ENCODE data around the gene CASKIN1.

- TF ChIP-seq POLR2AphosphoS5 (IDR thresholded peaks at IDR 0.05; ENCODE audit: low read depth, low read length), result no peak
- TF ChIP-seq JUND (IDR thresholded peaks at IDR 0.05), result no peak
- TF ChIP-seq, protein P1, sequence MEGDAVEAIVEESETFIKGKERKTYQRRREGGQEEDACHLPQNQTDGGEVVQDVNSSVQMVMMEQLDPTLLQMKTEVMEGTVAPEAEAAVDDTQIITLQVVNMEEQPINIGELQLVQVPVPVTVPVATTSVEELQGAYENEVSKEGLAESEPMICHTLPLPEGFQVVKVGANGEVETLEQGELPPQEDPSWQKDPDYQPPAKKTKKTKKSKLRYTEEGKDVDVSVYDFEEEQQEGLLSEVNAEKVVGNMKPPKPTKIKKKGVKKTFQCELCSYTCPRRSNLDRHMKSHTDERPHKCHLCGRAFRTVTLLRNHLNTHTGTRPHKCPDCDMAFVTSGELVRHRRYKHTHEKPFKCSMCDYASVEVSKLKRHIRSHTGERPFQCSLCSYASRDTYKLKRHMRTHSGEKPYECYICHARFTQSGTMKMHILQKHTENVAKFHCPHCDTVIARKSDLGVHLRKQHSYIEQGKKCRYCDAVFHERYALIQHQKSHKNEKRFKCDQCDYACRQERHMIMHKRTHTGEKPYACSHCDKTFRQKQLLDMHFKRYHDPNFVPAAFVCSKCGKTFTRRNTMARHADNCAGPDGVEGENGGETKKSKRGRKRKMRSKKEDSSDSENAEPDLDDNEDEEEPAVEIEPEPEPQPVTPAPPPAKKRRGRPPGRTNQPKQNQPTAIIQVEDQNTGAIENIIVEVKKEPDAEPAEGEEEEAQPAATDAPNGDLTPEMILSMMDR (IDR thresholded peaks at IDR 0.05 in 2 of 3, conservative IDR thresholded peaks at IDR 0.05 in 1 of 3; ENCODE audit: borderline replicate concordance in 1 of 3, insufficient read depth in 1 of 3, low read depth in 2 of 3, low read length in 2 of 3), result no peak
- no peak for TF ChIP-seq EZH2 (IDR thresholded peaks at IDR 0.05)
- TF ChIP-seq POLR2A (IDR thresholded peaks at IDR 0.05; ENCODE audit: borderline replicate concordance, extremely low read depth, insufficient read depth, insufficient read length), result no peak
- no peak for TF ChIP-seq CEBPB (IDR thresholded peaks at IDR 0.05; ENCODE audit: low read depth)
- no peak for TF ChIP-seq MAX (IDR thresholded peaks at IDR 0.05)
- no peak for TF ChIP-seq FOSL1 (IDR thresholded peaks at IDR 0.05; ENCODE audit: low read depth)
- no peak for TF ChIP-seq SRF (IDR thresholded peaks at IDR 0.05; ENCODE audit: low read depth)
- no peak for TF ChIP-seq EGR1 (IDR thresholded peaks at IDR 0.05; ENCODE audit: low read depth)
Observed at GRCh38 chr16:2173366-2173765, 23.0 kb downstream of the CASKIN1 start.
